H9 (cell line): Measurements from ENCODE around the gene OLA1. TPM values are rescaled to one million over a fixed set of nuclear protein-coding genes. Genes with fewer than 3 reads are reported as not detected.

ENCODE experiments used
- DNase-seq: peaks from one replicate; pipeline ENCODE4 v3.0.0-alpha.2; 2017
- H2AFZ ChIP-seq: one replicate; pipeline ENCODE4 v1.6.1; 2013; ENCODE audit warnings: mild to moderate bottlenecking, low read length, control low read depth, moderate library complexity
- H2AK5ac ChIP-seq: 2 replicates; pipeline ENCODE4 v1.6.1; 2013; ENCODE audit warnings: low read length, control low read depth, mixed read lengths; ENCODE audit not compliant: insufficient read length
- H2BK120ac ChIP-seq: one replicate; pipeline ENCODE4 v1.6.1; 2013; ENCODE audit warnings: low read depth, mild to moderate bottlenecking, low read length, control low read depth, inconsistent platforms; ENCODE audit not compliant: poor library complexity, severe bottlenecking
- H2BK12ac ChIP-seq: 2 replicates; pipeline ENCODE4 v1.6.1; 2013; ENCODE audit warnings: low read length, control low read depth, mixed read lengths, low read depth; ENCODE audit not compliant: insufficient read length
- H2BK15ac ChIP-seq: 2 replicates; pipeline ENCODE4 v1.6.1; 2013; ENCODE audit warnings: low read depth, low read length, control low read depth
- H2BK20ac ChIP-seq: one replicate; pipeline ENCODE4 v1.6.1; 2013; ENCODE audit warnings: low read depth, mild to moderate bottlenecking, low read length, control low read depth, inconsistent platforms; ENCODE audit not compliant: poor library complexity, severe bottlenecking
- H2BK5ac ChIP-seq: 2 replicates; pipeline ENCODE4 v1.6.1; 2013; ENCODE audit warnings: low read length, control low read depth, mixed read lengths; ENCODE audit not compliant: insufficient read length
- H3K14ac ChIP-seq: 2 replicates; pipeline ENCODE4 v1.6.1; 2013; ENCODE audit warnings: low read length, control low read depth; ENCODE audit not compliant: insufficient read depth
- H3K18ac ChIP-seq: 2 replicates; pipeline ENCODE4 v1.6.1; 2013; ENCODE audit warnings: low read depth, mild to moderate bottlenecking, mixed read lengths, low read length, control low read depth; ENCODE audit not compliant: insufficient read length
- H3K23ac ChIP-seq: 2 replicates; pipeline ENCODE4 v1.6.1; 2013; ENCODE audit warnings: low read length, control low read depth, mixed read lengths, low read depth; ENCODE audit not compliant: insufficient read length
- H3K23me2 ChIP-seq: 2 replicates; pipeline ENCODE4 v1.6.1; 2013; ENCODE audit warnings: low read depth, mild to moderate bottlenecking, mixed read lengths, low read length, control low read depth; ENCODE audit not compliant: insufficient read length, poor library complexity, severe bottlenecking
- H3K27ac ChIP-seq: 2 replicates; pipeline ENCODE4 v1.5.1; 2013; ENCODE audit warnings: low read length, control low read depth, mixed read lengths, low read depth; ENCODE audit not compliant: insufficient read length
- H3K27me3 ChIP-seq: 2 replicates; pipeline ENCODE4 v1.6.1; 2013; ENCODE audit warnings: low read length, control low read depth, inconsistent platforms; ENCODE audit not compliant: insufficient read depth
- H3K4ac ChIP-seq: 2 replicates; pipeline ENCODE4 v1.6.1; 2013; ENCODE audit warnings: low read depth, mild to moderate bottlenecking, control low read depth, inconsistent platforms, low read length, moderate library complexity
- H3K4me1 ChIP-seq: 2 replicates; pipeline ENCODE4 v1.6.1; 2013; ENCODE audit warnings: low read length, control low read depth, inconsistent platforms; ENCODE audit not compliant: insufficient read depth
- H3K4me2 ChIP-seq: 2 replicates; pipeline ENCODE4 v1.6.1; 2013; ENCODE audit warnings: low read length, control low read depth, mixed read lengths; ENCODE audit not compliant: insufficient read length, insufficient read depth
- H3K56ac ChIP-seq: 2 replicates; pipeline ENCODE4 v1.6.1; 2013; ENCODE audit warnings: low read depth, mild to moderate bottlenecking, mixed read lengths, low read length, control low read depth; ENCODE audit not compliant: insufficient read length
- H3K79me1 ChIP-seq: 2 replicates; pipeline ENCODE4 v1.6.1; 2013; ENCODE audit warnings: low read depth, mild to moderate bottlenecking, moderate library complexity, low read length, control low read depth, inconsistent platforms; ENCODE audit not compliant: insufficient read depth, poor library complexity, severe bottlenecking
- H3K79me2 ChIP-seq: 2 replicates; pipeline ENCODE4 v1.6.1; 2013; ENCODE audit warnings: low read length, control low read depth, inconsistent platforms; ENCODE audit not compliant: insufficient read depth
- H3K9ac ChIP-seq: 2 replicates; pipeline ENCODE4 v1.6.1; 2013; ENCODE audit warnings: low read length, control low read depth, mixed read lengths; ENCODE audit not compliant: insufficient read length; ENCODE audit errors: extremely low read depth
- H3K9me3 ChIP-seq: one replicate; pipeline ENCODE4 v1.6.1; 2013; ENCODE audit warnings: low read depth, low read length, inconsistent platforms; ENCODE audit not compliant: control insufficient read depth
- H3T11ph ChIP-seq: one replicate; pipeline ENCODE4 v1.6.1; 2013; ENCODE audit warnings: mild to moderate bottlenecking, low read length, control low read depth, inconsistent platforms
- H4K20me1 ChIP-seq: one replicate; pipeline ENCODE4 v1.6.1; 2013; ENCODE audit not compliant: control insufficient read depth, insufficient read length, insufficient read depth
- H4K5ac ChIP-seq: 2 replicates; pipeline ENCODE4 v1.6.1; 2013; ENCODE audit warnings: low read depth, mild to moderate bottlenecking, mixed read lengths, low read length, control low read depth; ENCODE audit not compliant: insufficient read length
- H4K8ac ChIP-seq: replicated peaks from 2 replicates; pipeline ENCODE4 v1.6.1; 2013; ENCODE audit warnings: low read length, control low read depth, mixed read lengths, low read depth; ENCODE audit not compliant: insufficient read length
- H4K91ac ChIP-seq: 2 replicates; pipeline ENCODE4 v1.6.1; 2013; ENCODE audit warnings: low read depth, mild to moderate bottlenecking, moderate library complexity, mixed read lengths, low read length, control low read depth; ENCODE audit not compliant: insufficient read length
- H3K27ac Mint-ChIP-seq, 3 experiments: 2 replicates in 2 of 3; 3 replicates in 1 of 3; pipeline ENCODE4 v1.8.0; 2020 to 2021; ENCODE audit warnings: mixed read lengths in 3 of 3, mild to moderate bottlenecking in 1 of 3, moderate library complexity in 1 of 3
- H3K27me3 Mint-ChIP-seq: 2 replicates; pipeline ENCODE4 v1.8.0; 2021; ENCODE audit warnings: low read depth, mild to moderate bottlenecking, moderate library complexity, mixed read lengths
- H3K36me3 Mint-ChIP-seq, 3 experiments: 2 replicates in 2 of 3; 3 replicates in 1 of 3; pipeline ENCODE4 v1.8.0; 2020 to 2021; ENCODE audit warnings: low read depth in 3 of 3, mixed read lengths in 3 of 3; ENCODE audit not compliant: insufficient read depth in 1 of 3
- H3K4me1 Mint-ChIP-seq, 2 experiments: 2 replicates each; pipeline ENCODE4 v1.8.0; 2020; ENCODE audit warnings: mixed read lengths in 2 of 2
- H3K4me3 Mint-ChIP-seq, 2 experiments: 2 replicates in 1 of 2; 3 replicates in 1 of 2; pipeline ENCODE4 v1.8.0; 2020 to 2021; ENCODE audit warnings: mild to moderate bottlenecking in 2 of 2, mixed read lengths in 2 of 2, moderate library complexity in 1 of 2
- H3K9me3 Mint-ChIP-seq, 2 experiments: 2 replicates in 1 of 2; 3 replicates in 1 of 2; pipeline ENCODE4 v1.8.0; 2020; ENCODE audit warnings: mild to moderate bottlenecking in 2 of 2, mixed read lengths in 2 of 2, moderate library complexity in 1 of 2
- CTCF ChIP-seq: fragments of 200-600 bp; sonication (generic); conservative IDR thresholded peaks from 3 replicates; pipeline ENCODE4 v1.8.0; 2021; ENCODE audit warnings: antibody characterized with exemption, mild to moderate bottlenecking
- WGBS: extraction: QIAGEN DNeasy Blood & Tissue Kit; methylation state at CpG from one replicate; pipeline ENCODE4 v1.1.7; 2013; ENCODE audit warnings: missing lambda C conversion rate, low lambda C conversion rate, mixed read lengths; ENCODE audit not compliant: insufficient read length; ENCODE audit errors: extremely low coverage; 5-methylcytosine and 5-hydroxymethylcytosine counted together
- total RNA-seq: library from RNA; stranded (reverse); gene quantifications from 2 replicates; pipeline ENCODE4 v1.2.1, GENCODE V29; 2021

OLA1 gene
- total RNA-seq, 1 experiment from 2014 or later, result 133 TPM

GRCh38 chr2:174292908-174293307, 44.6 kb upstream of the OLA1 start:
- Histone ChIP-seq H3K9ac (no peak overlapping the region), H2BK12ac (no peak overlapping the region), H3K14ac (no peak overlapping the region), H4K91ac (no peak overlapping the region), H3K79me1 (no peaks in the 10 kb centered on the region), H3K4me2 (no peak overlapping the region), H3K56ac (no peak overlapping the region), H4K5ac (no peak overlapping the region), H2BK120ac (no peak overlapping the region), H3K18ac (no peak overlapping the region), H2BK5ac (no peak overlapping the region), H2AK5ac (no peak overlapping the region), H4K8ac (no peak overlapping the region), H3K27me3 (no peaks in the 10 kb centered on the region), H2BK15ac (no peak overlapping the region), H2AFZ (no peak overlapping the region), H3K4me1 (no peaks in the 10 kb centered on the region), H3K9me3 (no peaks in the 10 kb centered on the region), H3K23ac (no peak overlapping the region), H3K4ac (no peak overlapping the region), H3K27ac (no peak overlapping the region), H3K23me2 (no peaks in the 10 kb centered on the region), H3T11ph (no peak overlapping the region), H3K79me2 (no peaks in the 10 kb centered on the region), H2BK20ac (no peak overlapping the region), H4K20me1 (no peaks in the 10 kb centered on the region)
- peaks cover 3% of the 10 kb centered on the region for H3K27me3 Mint-ChIP-seq
- TF ChIP-seq CTCF, result no peak
- peaks cover 11 to 19% of the 10 kb centered on the region in 2 experiments for H3K9me3 Mint-ChIP-seq
- WGBS, result no CpG with 5 or more reads among the region's 1 CpG
- H3K4me1 Mint-ChIP-seq, result peaks cover 3 to 13% of the 10 kb centered on the region in 2 experiments; a peak in 3 of 4 replicates
- H3K27ac Mint-ChIP-seq, result no peak overlapping the region
- H3K4me3 Mint-ChIP-seq, result no peak overlapping the region
- peaks cover 0 to 4% (median 3%) of the 10 kb centered on the region in 3 experiments; a peak in 3 of 7 replicates for H3K36me3 Mint-ChIP-seq
- DNase-seq, result no peak
